ENCODE measurements around the gene CLDN6.

DNA sequence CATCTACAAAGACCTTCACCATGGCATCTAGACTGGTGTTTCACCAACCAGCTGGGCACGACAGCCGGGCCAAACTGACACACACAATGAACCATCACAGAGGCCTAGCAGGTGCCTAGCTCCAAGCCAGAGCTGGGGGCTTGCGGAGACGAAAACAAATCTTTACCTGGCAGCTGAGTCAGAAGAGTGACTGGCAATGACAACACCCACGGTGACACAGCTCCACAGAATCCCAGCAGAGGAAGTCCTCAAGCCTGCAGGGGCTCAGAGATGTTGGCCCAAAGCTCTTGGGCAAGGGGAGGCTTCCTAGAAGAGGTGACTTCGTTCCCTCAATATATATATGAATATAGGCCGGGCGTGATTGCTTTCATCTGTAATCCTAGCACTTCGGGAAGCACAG, 33.5 kb upstream of the CLDN6 start:
- TF ChIP-seq, protein P1, sequence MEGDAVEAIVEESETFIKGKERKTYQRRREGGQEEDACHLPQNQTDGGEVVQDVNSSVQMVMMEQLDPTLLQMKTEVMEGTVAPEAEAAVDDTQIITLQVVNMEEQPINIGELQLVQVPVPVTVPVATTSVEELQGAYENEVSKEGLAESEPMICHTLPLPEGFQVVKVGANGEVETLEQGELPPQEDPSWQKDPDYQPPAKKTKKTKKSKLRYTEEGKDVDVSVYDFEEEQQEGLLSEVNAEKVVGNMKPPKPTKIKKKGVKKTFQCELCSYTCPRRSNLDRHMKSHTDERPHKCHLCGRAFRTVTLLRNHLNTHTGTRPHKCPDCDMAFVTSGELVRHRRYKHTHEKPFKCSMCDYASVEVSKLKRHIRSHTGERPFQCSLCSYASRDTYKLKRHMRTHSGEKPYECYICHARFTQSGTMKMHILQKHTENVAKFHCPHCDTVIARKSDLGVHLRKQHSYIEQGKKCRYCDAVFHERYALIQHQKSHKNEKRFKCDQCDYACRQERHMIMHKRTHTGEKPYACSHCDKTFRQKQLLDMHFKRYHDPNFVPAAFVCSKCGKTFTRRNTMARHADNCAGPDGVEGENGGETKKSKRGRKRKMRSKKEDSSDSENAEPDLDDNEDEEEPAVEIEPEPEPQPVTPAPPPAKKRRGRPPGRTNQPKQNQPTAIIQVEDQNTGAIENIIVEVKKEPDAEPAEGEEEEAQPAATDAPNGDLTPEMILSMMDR (conservative IDR thresholded peaks at IDR 0.05; ENCODE audit: low read depth, low read length) = no peak
- TF ChIP-seq EZH2 (IDR thresholded peaks at IDR 0.05; ENCODE audit: borderline replicate concordance, low read depth, low read length, poor library complexity, severe bottlenecking) = no peak
